PC-3 (cell line): ENCODE data around the gene UROD.

ENCODE experiments used
- EZH2phosphoT487 ChIP-seq: fragments of 300-600 bp; sonication (generic); IDR thresholded peaks from 2 replicates; pipeline ENCODE4 v1.6.1; 2018; ENCODE audit warnings: mild to moderate bottlenecking, antibody characterized with exemption, low read length, borderline replicate concordance
- TF ChIP-seq, protein P1 (sequence below): fragments of 300-600 bp; sonication (generic); conservative IDR thresholded peaks from 2 replicates; pipeline ENCODE4 v1.5.1; 2017; ENCODE audit warnings: antibody characterized with exemption, low read depth, mild to moderate bottlenecking, low read length

- TF ChIP-seq, protein P1, sequence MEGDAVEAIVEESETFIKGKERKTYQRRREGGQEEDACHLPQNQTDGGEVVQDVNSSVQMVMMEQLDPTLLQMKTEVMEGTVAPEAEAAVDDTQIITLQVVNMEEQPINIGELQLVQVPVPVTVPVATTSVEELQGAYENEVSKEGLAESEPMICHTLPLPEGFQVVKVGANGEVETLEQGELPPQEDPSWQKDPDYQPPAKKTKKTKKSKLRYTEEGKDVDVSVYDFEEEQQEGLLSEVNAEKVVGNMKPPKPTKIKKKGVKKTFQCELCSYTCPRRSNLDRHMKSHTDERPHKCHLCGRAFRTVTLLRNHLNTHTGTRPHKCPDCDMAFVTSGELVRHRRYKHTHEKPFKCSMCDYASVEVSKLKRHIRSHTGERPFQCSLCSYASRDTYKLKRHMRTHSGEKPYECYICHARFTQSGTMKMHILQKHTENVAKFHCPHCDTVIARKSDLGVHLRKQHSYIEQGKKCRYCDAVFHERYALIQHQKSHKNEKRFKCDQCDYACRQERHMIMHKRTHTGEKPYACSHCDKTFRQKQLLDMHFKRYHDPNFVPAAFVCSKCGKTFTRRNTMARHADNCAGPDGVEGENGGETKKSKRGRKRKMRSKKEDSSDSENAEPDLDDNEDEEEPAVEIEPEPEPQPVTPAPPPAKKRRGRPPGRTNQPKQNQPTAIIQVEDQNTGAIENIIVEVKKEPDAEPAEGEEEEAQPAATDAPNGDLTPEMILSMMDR, result no peak
- no peak for TF ChIP-seq EZH2phosphoT487
Measured at GRCh38 chr1:45003741-45004140, 8.3 kb upstream of the UROD start.
